Left lung (tissue), 10 donors: Measurements from ENCODE around the gene OSBPL3. TPM values are rescaled to one million over a fixed set of nuclear protein-coding genes. Genes with fewer than 3 reads are reported as not detected.

Experiments used
- ATAC-seq: fragments of 200-7000 bp; cut with Tn5 transposase; one replicate; pipeline ENCODE4 v1.9.1; 2020; ENCODE audit warnings: moderate library complexity
- DNase-seq, 4 donors: peaks; one replicate each; pipeline ENCODE4 v3.0.0-alpha.2; 2013 to 2020
- H3K27ac ChIP-seq, 2 donors: fragments of 200-600 bp; sonication (generic) in 1 of 2; one replicate each; pipeline versions ENCODE4 v1.5.0 to v1.8.0; 2020 to 2021
- H3K27me3 ChIP-seq, 2 donors: fragments of 200-600 bp; sonication (generic) in 1 of 2; one replicate each; pipeline versions ENCODE4 v1.5.0 to v1.8.0; 2020 to 2021
- H3K36me3 ChIP-seq, 2 donors: fragments of 200-600 bp; sonication (generic) in 1 of 2; one replicate each; pipeline versions ENCODE4 v1.5.0 to v1.8.0; 2020 to 2021
- H3K4me1 ChIP-seq, 2 donors: fragments of 200-600 bp; one replicate each; pipeline ENCODE4 v1.8.0; 2021
- H3K4me3 ChIP-seq, 2 donors: fragments of 200-600 bp; sonication (generic) in 1 of 2; one replicate each; pipeline versions ENCODE4 v1.5.0 to v1.8.0; 2020 to 2021; ENCODE audit warnings: mild to moderate bottlenecking in 1 of 2
- H3K9me3 ChIP-seq, 2 donors: fragments of 200-600 bp; sonication (generic) in 1 of 2; one replicate each; pipeline versions ENCODE4 v1.5.0 to v1.8.0; 2020 to 2021
- CTCF ChIP-seq, 2 donors: fragments of 200-600 bp; sonication (generic) in 1 of 2; IDR thresholded peaks; one replicate each; pipeline versions ENCODE4 v1.5.0 to v1.8.0; 2021; ENCODE audit warnings: antibody characterized with exemption in 2 of 2
- intact Hi-C, 2 donors: fragments of 100-400 bp; cut with DNase I; formaldehyde crosslinking; loops; one replicate each; pipeline versions ENCODE4 v1.11.2 to v1.14.2; 2022
- polyA plus RNA-seq, 6 donors: library from polyadenylated mRNA; unstranded; fragments of 120-200 nt; gene quantifications; one replicate each; pipeline ENCODE4 v1.2.1, GENCODE V29; 2013; ENCODE audit not compliant: insufficient read length in 6 of 6
- total RNA-seq, 2 donors: library from RNA; stranded (reverse); fragmentation: NEBNext Ultra II Directional; extraction: Animal tissue kit (Norgen Biotek cat#: 25700); gene quantifications; one replicate each; pipeline ENCODE4 v1.2.1, GENCODE V29; 2021
- donor health status: DM: no; HTN: yes; CAD: no.
- donor health status: DM: no; HTN: no; CAD: no.

The OSBPL3 gene
- total and polyA plus RNA-seq, 8 donors, result 2.3 to 30.5 (median 3.3) TPM

GRCh38 chr7:24971333-24972165 is 8.4 kb downstream of the OSBPL3 start:
- Histone ChIP-seq H3K9me3 (no peaks in the 10 kb centered on the region), H3K27me3 (no peaks in the 10 kb centered on the region), H3K4me3 (no peak overlapping the region), H3K36me3 (no peaks in the 10 kb centered on the region), H3K27ac (no peak overlapping the region), H3K4me1 (no peaks in the 10 kb centered on the region)
- no peak for DNase-seq
- peak; percentile 39 for ATAC-seq
- intact Hi-C loops, result no loop called here
- no peak for TF ChIP-seq CTCF (IDR thresholded peaks at IDR 0.05)

DNA sequence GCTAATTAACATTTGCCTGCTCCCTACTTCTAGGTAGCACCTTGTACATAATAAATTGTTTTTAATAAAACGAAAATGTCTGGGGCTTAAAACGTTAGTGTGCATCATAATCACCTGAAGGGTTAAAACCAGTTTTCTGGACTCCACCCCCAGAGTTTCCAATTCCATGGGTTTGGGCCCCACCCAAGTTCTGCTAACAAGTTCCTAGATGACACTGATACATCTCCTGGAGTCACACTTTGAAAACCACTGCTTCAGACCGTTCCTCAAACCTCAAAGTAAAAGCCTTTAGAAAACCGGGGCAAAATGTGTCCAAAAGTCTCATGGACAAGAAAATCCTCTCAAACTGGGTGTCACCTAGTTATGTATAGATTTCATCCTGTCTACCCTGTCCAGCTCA is 9.3 kb downstream of the OSBPL3 start:
- TF ChIP-seq CTCF (IDR thresholded peaks at IDR 0.05), result no peak
- ATAC-seq (no peak), DNase-seq (no peak)
- Histone ChIP-seq H3K9me3 (no peaks in the 10 kb centered on the region), H3K36me3 (no peaks in the 10 kb centered on the region), H3K4me1 (peaks cover 0 to 7% of the 10 kb centered on the region in 2 donors), H3K27me3 (no peaks in the 10 kb centered on the region), H3K4me3 (no peak overlapping the region), H3K27ac (no peak overlapping the region)
- intact Hi-C loops, result no loop called here

- Histone ChIP-seq H3K4me1 (peaks cover 0 to 17% of the 10 kb centered on the region in 2 donors), H3K9me3 (no peaks in the 10 kb centered on the region), H3K27ac (no peak overlapping the region), H3K27me3 (no peaks in the 10 kb centered on the region), H3K36me3 (no peaks in the 10 kb centered on the region), H3K4me3 (no peak overlapping the region)
- DNase-seq (no peak), ATAC-seq (no peak)
- no peak for TF ChIP-seq CTCF (IDR thresholded peaks at IDR 0.05)
- intact Hi-C loops, result no loop called here
Measured at GRCh38 chr7:24968165-24968564, 11.8 kb downstream of the OSBPL3 start.

DNA sequence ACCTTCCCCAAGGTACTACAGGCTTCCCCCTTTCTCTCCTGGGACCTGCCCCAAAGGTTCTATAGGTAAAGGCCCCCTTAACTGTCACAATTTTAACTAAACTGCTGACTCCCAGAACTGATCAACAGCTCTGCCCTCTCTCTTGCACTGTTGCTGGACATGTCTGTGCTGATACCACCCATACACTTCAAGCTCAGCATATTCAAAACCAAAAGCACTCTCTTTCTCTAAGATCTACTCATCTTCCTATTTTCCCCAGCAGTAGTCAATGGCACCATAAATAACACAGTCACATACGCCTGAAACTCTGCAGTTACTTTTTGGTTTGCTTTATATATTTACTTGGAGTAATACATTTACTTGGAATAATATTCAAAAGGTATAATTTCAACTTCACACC is 12.3 kb downstream of the OSBPL3 start:
- H3K4me1 ChIP-seq, result peaks cover 0 to 21% of the 10 kb centered on the region in 2 donors
- no peak for TF ChIP-seq CTCF (IDR thresholded peaks at IDR 0.05)
- H3K4me3 ChIP-seq, result no peak overlapping the region
- no peak overlapping the region for H3K27ac ChIP-seq
- intact Hi-C loops, result no loop called here
- H3K9me3 ChIP-seq, result no peaks in the 10 kb centered on the region
- no peak for DNase-seq
- no peak for ATAC-seq
- no peaks in the 10 kb centered on the region for H3K36me3 ChIP-seq
- H3K27me3 ChIP-seq, result no peaks in the 10 kb centered on the region

- no peak for TF ChIP-seq CTCF (IDR thresholded peaks at IDR 0.05)
- H3K4me3 ChIP-seq, result no peak overlapping the region
- H3K27ac ChIP-seq, result no peak overlapping the region
- H3K36me3 ChIP-seq, result no peaks in the 10 kb centered on the region
- DNase-seq (no peak), ATAC-seq (no peak)
- H3K27me3 ChIP-seq, result no peaks in the 10 kb centered on the region
- no peaks in the 10 kb centered on the region for H3K9me3 ChIP-seq
- peaks cover 0 to 23% of the 10 kb centered on the region in 2 donors for H3K4me1 ChIP-seq
- intact Hi-C loops, result no loop called here
Measured at GRCh38 chr7:24966802-24967201, 13.2 kb downstream of the OSBPL3 start.
